ENCODE results near the gene DTNBP1.

Gene DTNBP1, protein sequence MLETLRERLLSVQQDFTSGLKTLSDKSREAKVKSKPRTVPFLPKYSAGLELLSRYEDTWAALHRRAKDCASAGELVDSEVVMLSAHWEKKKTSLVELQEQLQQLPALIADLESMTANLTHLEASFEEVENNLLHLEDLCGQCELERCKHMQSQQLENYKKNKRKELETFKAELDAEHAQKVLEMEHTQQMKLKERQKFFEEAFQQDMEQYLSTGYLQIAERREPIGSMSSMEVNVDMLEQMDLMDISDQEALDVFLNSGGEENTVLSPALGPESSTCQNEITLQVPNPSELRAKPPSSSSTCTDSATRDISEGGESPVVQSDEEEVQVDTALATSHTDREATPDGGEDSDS

DNA sequence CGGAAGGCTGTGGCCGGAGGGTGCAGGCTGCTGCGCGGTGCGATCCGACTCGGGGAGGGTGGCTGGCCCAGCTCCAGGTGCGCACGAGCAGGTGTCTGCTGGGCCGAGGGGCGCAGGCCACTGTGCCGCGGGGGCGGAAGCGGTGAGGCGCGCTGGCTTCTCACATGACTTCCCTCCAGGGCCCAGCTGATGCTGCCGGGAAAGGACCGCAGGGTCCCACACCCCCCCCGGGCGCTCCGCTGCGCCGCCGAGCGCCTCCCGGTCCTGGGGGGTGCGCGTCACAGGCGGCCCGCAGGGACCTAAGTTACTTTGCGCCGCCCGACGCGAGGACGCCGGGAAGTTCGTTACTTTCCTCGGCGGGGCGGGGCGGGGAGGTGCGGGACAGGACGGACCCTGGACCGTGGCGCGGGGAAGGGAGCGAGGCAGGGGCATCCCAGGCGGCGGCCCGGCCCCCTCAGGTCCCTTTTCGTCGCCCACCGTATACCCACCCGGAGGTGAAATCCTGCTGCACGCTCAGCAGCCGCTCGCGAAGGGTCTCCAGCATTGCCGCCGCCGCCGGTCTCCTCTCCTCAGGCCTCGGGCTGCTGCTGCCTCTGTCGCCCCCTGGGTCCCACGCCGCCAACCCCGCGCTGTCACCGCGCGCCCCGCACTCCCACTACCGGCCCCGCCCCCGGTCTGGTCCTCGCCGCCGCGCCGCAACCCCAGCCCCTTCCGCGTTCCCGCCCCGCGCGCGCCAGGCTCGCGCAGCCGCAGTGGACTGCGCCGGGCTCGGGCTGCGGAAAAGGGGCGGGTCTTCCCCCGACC, at the start of gene DTNBP1:
DTNBP1 (minus strand) TSS at position 703 of the 804 bp plus-strand sequence; CDS start at position 544, 159 bp downstream.
- DNase-seq, result peak; percentile 72

DNA sequence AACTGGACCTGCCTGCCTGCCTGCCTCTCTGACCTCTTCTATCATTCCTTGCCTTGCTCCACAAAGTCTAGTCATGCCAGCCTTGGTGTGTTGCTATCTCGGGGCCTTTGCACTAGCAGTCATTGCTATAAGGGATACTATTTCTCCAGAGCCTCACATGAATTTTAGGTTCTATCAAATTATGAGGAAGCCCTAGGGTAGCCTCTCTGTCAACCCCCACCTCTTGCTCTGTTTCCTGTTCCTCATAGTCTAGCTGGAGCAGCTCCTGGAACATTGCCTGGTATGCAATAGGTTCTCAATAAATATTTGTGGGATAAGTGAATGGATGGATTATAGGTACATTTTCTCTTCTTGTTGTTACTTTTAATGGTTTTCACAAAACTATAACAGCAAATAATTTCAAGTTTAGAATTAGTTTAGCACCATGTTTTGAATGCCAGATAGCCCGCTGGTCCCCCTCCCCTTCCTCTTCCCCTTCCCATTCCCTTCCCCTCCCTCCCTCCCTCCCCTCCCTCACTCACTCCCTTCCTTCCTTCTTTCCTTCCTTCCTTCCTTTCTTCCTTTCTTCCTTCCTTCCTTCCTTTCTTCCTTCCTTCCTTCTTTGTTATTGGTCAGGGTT, 46.9 kb upstream of the DTNBP1 start:
- DNase-seq, result no peak

DNA sequence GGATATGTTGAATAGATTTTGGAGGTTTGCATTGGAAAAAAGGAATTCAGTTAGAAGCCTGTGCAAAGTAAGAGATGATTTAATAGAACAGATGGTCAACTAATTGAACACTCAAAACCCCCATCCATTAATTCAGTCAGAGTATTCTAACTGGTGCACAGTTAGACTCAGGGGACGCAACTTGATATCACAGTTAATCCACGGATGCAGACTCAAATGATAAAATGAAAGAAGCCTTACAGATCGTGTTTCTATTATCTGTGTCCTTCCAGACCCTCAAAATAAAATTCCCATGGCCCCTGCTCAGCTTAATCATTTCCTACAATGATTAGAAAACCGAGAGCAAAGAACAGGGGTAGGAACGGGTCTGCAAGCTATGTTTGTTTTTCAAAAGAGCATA, 45.4 kb upstream of the DTNBP1 start:
- DNase-seq, result no peak

- no peak for DNase-seq
Measured at GRCh38 chr6:15705981-15706380, 43.2 kb upstream of the DTNBP1 start.

DNA sequence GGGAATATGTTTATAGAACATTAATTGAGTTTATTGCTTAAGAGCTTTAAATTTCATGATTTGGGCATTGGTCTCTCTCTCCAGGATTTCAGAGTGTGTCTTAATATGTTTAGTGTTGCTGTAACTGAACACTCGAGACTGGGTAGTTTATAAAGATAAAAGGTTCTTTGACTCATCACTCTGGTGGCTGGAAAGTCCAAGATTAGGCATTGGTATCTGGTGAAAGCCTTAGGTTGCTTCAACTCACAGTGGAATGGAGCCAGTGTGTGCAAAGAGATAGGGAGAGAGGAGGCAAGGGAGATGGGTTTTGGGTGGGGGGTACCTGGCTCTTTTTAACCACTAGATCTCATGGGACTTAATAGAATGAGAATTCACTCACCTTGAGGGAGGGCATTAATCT, 35.6 kb upstream of the DTNBP1 start:
- no peak for DNase-seq

GRCh38 chr6:15697895-15698294, 35.1 kb upstream of the DTNBP1 start:
- no peak for DNase-seq

DNA sequence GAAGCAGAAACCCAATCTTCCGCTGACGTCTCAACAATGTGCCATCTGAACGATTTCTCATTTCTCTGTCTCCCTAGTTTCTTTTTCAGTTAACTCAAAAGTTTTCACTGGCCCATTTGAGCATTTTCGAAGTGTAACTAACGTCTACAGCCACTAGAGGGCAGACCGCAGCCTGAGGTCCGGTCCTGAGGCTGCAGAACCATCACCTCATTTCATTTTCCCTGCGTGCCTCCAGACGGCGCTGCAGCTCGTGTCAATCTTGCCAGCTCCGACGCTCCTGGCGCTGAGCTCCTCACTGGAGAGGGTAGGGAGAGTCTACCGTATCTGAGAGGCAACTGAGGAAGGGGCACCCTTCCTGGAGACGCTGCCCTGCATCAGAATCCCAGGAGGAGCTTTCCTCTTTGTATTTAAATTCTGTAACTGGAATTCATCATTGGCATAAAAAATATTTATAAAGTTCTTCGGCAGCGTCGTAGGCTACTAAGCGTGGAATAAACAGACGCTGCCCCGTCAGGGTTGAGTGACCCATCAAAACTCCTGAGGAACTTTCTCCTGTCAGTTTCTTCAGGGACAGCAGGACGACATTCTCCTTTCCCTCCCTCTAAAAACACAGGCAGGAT, 28.5 kb upstream of the DTNBP1 start:
- DNase-seq, result peak; percentile 77

DNA sequence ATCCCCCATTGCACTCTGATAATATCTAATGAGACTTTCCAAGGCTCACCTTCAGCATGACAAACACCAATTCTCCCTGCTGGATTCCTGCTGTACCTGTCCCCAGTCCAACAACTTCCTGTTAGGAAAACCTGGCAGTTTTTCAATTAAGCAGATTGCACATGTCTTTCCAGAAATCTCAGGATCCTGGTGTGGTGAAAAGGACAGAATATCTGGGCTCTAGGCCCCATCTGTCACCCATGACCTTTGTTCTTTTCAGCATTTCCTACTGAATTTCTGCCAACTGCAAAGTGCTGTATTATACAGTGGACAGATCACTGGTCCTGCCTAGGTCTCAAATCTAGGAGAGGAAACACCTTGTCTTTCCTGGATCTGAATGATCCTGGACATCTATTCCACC, 27.7 kb upstream of the DTNBP1 start:
- no peak for DNase-seq

DNA sequence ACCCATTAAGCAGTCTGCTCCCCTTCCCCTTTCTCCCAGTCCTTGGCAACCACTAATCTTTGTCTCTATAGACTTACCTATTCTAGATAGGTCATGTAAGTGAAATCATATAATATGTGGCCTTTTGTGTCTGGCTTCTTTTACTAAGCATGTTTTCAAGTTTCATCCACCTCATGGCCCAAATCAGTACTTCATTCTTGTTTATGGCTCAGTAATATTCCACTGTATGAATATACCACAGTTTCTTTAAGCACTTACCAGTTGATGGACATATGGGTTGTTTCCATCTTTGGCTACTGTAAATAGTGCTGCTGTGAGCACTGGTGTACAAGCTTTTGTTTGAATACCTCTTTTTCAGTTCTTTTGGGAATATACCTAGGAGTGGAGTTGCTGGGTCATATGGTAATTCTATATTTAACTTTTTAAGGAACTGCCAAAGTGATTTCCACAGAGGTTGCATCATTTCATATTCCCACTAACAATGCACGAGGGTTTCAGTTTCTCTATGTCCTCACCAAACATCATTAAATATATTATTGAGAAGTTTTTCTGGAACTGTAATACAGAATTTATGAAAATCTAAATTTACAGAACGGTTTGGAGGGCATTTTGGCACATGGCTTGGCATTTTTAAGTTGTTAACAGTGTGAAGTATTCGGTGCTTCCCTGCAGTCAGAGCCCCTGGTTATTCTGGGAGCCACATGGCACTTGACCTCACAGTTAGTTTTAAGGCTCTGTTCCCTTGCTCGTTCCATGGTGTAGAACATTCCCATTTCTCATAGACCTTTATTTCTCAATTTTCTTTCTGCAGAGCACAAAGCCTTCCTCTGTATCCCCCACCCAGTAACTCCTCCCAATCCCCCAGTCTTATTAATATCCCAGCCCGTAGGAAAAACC, 27.0 kb upstream of the DTNBP1 start:
- no peak for DNase-seq

DNA sequence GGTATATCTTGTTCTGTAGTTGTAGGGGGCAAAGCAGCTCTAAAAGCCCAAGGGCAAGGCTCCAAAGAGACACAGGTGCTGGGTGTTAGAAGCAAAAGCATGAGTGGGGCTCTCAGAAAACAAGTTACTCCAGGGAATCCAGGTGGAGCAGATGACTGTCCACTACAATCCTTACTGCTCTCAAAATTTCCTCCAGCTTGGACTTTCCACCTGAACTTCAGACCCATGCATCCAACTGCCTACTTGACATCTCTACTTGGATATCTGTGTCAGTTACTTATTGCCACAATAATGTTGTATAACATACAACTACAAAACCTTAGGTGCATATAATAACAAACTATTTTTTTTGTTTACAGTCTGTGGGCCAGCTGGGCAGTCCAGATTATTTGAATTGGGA, 22.8 kb upstream of the DTNBP1 start:
- no peak for DNase-seq

DNA sequence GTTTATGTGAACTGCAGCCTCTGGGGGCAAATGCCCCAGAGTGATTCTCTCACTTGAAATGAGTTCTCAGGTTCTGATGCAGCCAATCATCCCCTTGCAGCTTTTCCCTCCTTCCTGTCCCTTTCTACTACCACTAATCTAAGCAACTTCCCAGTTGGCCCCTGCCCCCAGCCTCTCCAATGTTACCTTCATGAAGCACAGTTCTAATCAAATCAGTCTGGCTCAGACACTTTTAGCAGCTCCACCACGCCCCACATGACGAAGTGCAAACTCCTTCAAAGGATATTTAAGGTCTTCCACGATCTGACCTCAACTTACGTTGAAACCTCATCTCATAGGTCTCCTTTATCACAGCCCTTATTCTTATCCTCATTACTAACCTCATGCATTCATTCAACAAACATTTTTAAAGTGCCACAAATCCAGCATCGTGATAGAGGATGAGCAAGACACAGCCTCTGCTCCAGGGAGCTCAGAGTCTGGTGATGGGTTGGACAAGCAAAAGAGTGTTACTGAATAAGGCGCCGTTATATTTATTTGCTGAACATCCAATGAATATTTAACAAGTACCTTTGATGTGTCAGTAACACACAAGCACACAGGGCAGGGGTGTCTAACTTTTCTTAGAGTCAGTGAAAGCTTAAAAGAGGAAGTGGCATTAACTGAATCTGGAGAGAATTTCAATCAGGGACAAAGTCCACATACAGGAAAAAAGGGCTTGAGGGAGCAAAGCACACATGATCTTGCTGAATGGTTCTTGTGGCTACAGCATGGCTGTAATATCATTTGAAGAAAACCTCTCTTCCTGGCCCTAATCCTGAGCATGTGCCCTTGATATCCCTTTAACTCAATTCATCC, 20.4 kb upstream of the DTNBP1 start:
- DNase-seq, result no peak

- no peak for DNase-seq
Measured at GRCh38 chr6:15681946-15682345, 19.1 kb upstream of the DTNBP1 start.

DNA sequence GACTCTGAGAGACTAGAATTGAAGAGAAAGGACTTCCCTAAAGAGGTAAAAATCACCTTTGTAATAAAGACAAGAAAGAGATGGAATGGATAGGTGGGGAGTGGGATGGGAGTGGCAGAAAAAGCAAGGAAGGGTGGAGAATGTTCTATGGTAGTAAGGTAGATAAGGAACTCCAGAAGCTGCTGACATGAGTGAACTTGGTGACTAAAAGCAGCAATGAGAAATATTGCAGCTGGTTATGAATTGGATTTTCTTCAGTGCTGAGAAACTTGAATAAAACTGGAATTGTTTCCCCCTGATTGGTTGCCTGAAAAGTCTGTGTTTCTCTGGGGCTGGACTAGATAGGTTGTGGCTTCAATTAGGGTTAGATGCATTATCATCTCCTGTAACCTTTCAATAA, 15.7 kb upstream of the DTNBP1 start:
- no peak for DNase-seq

- no peak for DNase-seq
Measured at GRCh38 chr6:15677822-15678221, 15.0 kb upstream of the DTNBP1 start.

DNA sequence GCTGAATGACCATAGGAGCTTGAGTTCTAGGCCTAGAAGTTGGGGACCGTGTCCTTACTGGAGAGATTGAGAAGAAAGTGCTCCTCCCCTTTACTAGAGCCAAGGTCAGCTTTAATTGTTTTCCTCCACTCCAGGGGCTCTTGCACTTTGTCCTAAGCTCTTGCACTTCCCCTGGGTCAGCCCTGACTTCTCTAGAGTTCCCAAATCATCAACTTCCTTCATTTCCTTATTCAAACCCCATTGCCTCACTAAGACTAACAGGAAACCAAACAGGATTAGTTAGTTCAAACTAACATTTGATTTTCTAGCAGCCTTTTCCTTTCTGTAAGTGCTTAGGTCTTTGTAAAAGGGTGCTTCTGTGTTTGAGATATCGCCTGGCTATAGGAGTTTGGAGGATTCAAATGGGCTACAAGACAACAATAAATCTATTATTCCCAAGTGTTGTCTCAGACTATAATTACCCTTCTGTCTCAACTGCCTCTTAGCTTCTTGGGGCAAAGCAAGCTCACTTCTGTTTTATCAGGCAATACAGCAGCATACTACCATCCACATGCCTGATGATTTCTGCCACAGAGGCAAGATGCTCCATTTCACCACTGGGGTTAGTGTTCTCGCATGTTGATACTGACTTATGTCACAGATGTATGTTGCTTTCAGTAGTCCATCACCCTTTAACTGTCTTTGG, 12.8 kb upstream of the DTNBP1 start:
- DNase-seq, result no peak

GRCh38 chr6:15674690-15675386, 12.0 kb upstream of the DTNBP1 start:
- no peak for DNase-seq

GRCh38 chr6:15673666-15674065, 10.8 kb upstream of the DTNBP1 start:
- DNase-seq, result no peak

GRCh38 chr6:15672818-15673217, 10.0 kb upstream of the DTNBP1 start:
- DNase-seq, result no peak

- DNase-seq, result no peak
Measured at GRCh38 chr6:15672291-15672690, 9.5 kb upstream of the DTNBP1 start.

DNA sequence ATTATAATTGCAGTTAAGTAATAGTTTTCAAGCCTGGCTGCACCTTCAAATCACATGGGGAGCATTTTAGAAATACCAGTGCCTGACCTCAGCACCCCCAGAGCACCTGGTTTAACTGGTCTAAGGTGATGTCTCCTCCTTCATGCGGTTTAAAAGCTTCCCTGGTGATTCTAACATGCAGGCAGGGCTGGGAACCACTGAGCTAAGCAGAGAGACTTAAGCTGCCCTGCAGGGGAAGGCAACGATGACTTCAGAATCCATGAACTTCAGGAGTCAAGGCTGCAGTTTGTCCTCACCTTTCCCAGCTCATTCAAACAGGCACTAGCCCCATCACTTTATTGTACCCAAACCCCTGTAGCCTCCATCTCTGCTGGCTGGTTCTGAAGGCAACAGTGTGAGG, 6.1 kb upstream of the DTNBP1 start:
- no peak for DNase-seq
